CD14-positive monocyte (primary cell): ENCODE results near the gene CSH2. TPM values are rescaled to one million over a fixed set of nuclear protein-coding genes. Genes with fewer than 3 reads are reported as not detected.

Experiments
- DNase-seq, 3 donors: peaks; one replicate each; pipeline ENCODE4 v3.0.0-alpha.2; 2011 to 2022
- H2AFZ ChIP-seq: 2 replicates; pipeline ENCODE4 v1.6.0; 2012; ENCODE audit warnings: mild to moderate bottlenecking, low read depth, low read length, inconsistent platforms; ENCODE audit not compliant: insufficient read depth, poor library complexity, severe bottlenecking
- H3K27ac ChIP-seq, 2 donors: 1 replicate in 1 of 2; 2 replicates in 1 of 2; pipeline ENCODE4 v1.5.1; 2012 to 2013; ENCODE audit warnings: low read length in 2 of 2, control low read depth in 1 of 2, inconsistent platforms in 1 of 2, low read depth in 1 of 2, mild to moderate bottlenecking in 1 of 2
- H3K27me3 ChIP-seq, 2 donors: one replicate each; pipeline versions ENCODE4 v1.6.0 to v1.6.1; 2011 to 2013; ENCODE audit warnings: low read length in 2 of 2; ENCODE audit not compliant: control insufficient read depth in 2 of 2, insufficient read depth in 2 of 2
- H3K36me3 ChIP-seq, 2 donors: replicated peaks in 1 of 2; 1 replicate in 1 of 2; 2 replicates in 1 of 2; pipeline versions ENCODE4 v1.5.1 to v1.6.1; 2012 to 2013; ENCODE audit warnings: low read length in 2 of 2, control low read depth in 1 of 2, inconsistent platforms in 1 of 2, mild to moderate bottlenecking in 1 of 2; ENCODE audit not compliant: insufficient read depth in 2 of 2, control insufficient read depth in 1 of 2
- H3K4me1 ChIP-seq, 2 donors: 1 replicate in 1 of 2; 2 replicates in 1 of 2; pipeline versions ENCODE4 v1.5.1 to v1.6.1; 2012 to 2013; ENCODE audit warnings: low read length in 2 of 2, control low read depth in 1 of 2, inconsistent platforms in 1 of 2, mild to moderate bottlenecking in 1 of 2, moderate library complexity in 1 of 2; ENCODE audit not compliant: insufficient read depth in 2 of 2, control insufficient read depth in 1 of 2
- H3K4me2 ChIP-seq: replicated peaks from 2 replicates; pipeline ENCODE3; 2012; ENCODE audit warnings: low read length, moderate library complexity, mild to moderate bottlenecking; ENCODE audit not compliant: poor library complexity, severe bottlenecking; ENCODE audit errors: extremely low read depth
- H3K4me3 ChIP-seq, 3 experiments: fragments of 200-600 bp in 1 of 3; sonication (generic) in 1 of 3; replicated peaks in 1 of 3; 1 replicate in 2 of 3; 2 replicates in 1 of 3; pipeline ENCODE4 v1.5.1; 2011 to 2013; ENCODE audit warnings: low read length in 3 of 3, mild to moderate bottlenecking in 3 of 3, control low read depth in 2 of 3, low read depth in 2 of 3, inconsistent platforms in 1 of 3, moderate library complexity in 1 of 3
- H3K79me2 ChIP-seq: 2 replicates; pipeline ENCODE4 v1.6.0; 2012; ENCODE audit warnings: mild to moderate bottlenecking, control low read depth, inconsistent platforms, low read length, moderate library complexity; ENCODE audit not compliant: insufficient read depth
- H3K9ac ChIP-seq: 2 replicates; pipeline ENCODE4 v1.6.0; 2017; ENCODE audit warnings: low read length, mild to moderate bottlenecking; ENCODE audit not compliant: insufficient read depth, poor library complexity, severe bottlenecking
- H3K9me3 ChIP-seq, 2 donors: replicated peaks in 1 of 2; 1 replicate in 1 of 2; 2 replicates in 1 of 2; pipeline versions ENCODE4 v1.5.1 to v1.6.1; 2012 to 2013; ENCODE audit warnings: low read length in 2 of 2, control low read depth in 1 of 2; ENCODE audit not compliant: control insufficient read depth in 1 of 2, insufficient read depth in 1 of 2
- H4K20me1 ChIP-seq: 2 replicates; pipeline ENCODE4 v1.6.0; 2012; ENCODE audit warnings: mild to moderate bottlenecking, low read length, control low read depth, moderate library complexity; ENCODE audit not compliant: insufficient read depth
- H3K27ac Mint-ChIP-seq, 7 donors: one replicate each; pipeline ENCODE4 v1.8.0; 2020; ENCODE audit warnings: mild to moderate bottlenecking in 7 of 7, mixed read lengths in 7 of 7, moderate library complexity in 6 of 7, inconsistent platforms in 2 of 7
- H3K27me3 Mint-ChIP-seq, 3 donors: one replicate each; pipeline ENCODE4 v1.8.0; 2021 to 2022; ENCODE audit warnings: low read depth in 3 of 3, mild to moderate bottlenecking in 3 of 3, mixed read lengths in 3 of 3, moderate library complexity in 3 of 3, inconsistent platforms in 1 of 3
- H3K36me3 Mint-ChIP-seq, 2 donors: one replicate each; pipeline ENCODE4 v1.8.0; 2020; ENCODE audit warnings: mixed read lengths in 2 of 2, inconsistent platforms in 1 of 2, mild to moderate bottlenecking in 1 of 2
- H3K4me1 Mint-ChIP-seq: one replicate; pipeline ENCODE4 v1.8.0; 2020; ENCODE audit warnings: mild to moderate bottlenecking, mixed read lengths
- H3K4me3 Mint-ChIP-seq, 2 donors: one replicate each; pipeline ENCODE4 v1.8.0; 2020; ENCODE audit warnings: mild to moderate bottlenecking in 2 of 2, mixed read lengths in 2 of 2, moderate library complexity in 1 of 2
- H3K9me3 Mint-ChIP-seq, 7 donors: one replicate each; pipeline ENCODE4 v1.8.0; 2020 to 2022; ENCODE audit warnings: mixed read lengths in 7 of 7, mild to moderate bottlenecking in 6 of 7, moderate library complexity in 6 of 7, inconsistent platforms in 2 of 7
- CTCF ChIP-seq: fragments of 200-600 bp; IDR thresholded peaks from one replicate; pipeline ENCODE4 v1.8.0; 2022; ENCODE audit warnings: antibody characterized with exemption, mild to moderate bottlenecking
- WGBS: methylation state at CpG from one replicate; pipeline ENCODE4 v1.1.5; 2013; ENCODE audit warnings: missing lambda C conversion rate; ENCODE audit not compliant: insufficient coverage; 5-methylcytosine and 5-hydroxymethylcytosine counted together
- intact Hi-C, 2 donors: fragments of 100-400 bp; cut with micrococcal nuclease; formaldehyde crosslinking; loops; one replicate each; pipeline versions ENCODE4 v1.15.0 to v1.15.1; 2023
- polyA plus RNA-seq, 3 donors: library from polyadenylated mRNA; depleted of rRNA in 1 of 3; unstranded in 2 of 3; stranded (reverse) in 1 of 3; fragments of 300-500 nt in 2 of 3; fragments of >200 nt in 1 of 3; fragmentation: Illumina TruSeq in 2 of 3; gene quantifications; 1 replicate in 2 of 3; 2 replicates in 1 of 3; pipeline ENCODE4 v1.2.3, GENCODE V29; 2012 to 2021

Gene CSH2
- polyA plus RNA-seq, 3 donors = not detected

- H3K36me3 Mint-ChIP-seq = peaks cover 66 to 67% of the 10 kb centered on the region in 2 donors
- H3K4me3 Mint-ChIP-seq = peak overlapping the region; percentile 99 to 100
- peaks cover 0 to 2% (median 0%) of the 10 kb centered on the region in 3 donors for H3K27me3 Mint-ChIP-seq
- H3K9me3 Mint-ChIP-seq = no peaks in the 10 kb centered on the region
- H2AFZ ChIP-seq = peak overlapping the region; percentile 91
- H3K27ac ChIP-seq = peak overlapping the region; percentile 76 to 95
- peaks cover 18 to 22% of the 10 kb centered on the region in 2 donors for H3K4me1 ChIP-seq
- peaks cover 56% of the 10 kb centered on the region for H3K79me2 ChIP-seq
- no peaks in the 10 kb centered on the region for H3K27me3 ChIP-seq
- WGBS = 5% methylated on average over 8 of the region's 19 CpGs
- H3K4me3 ChIP-seq = peak overlapping the region; percentile 80 to 94 (median 84)
- peaks cover 61 to 71% of the 10 kb centered on the region in 2 donors for H3K36me3 ChIP-seq
- TF ChIP-seq CTCF = no peak
- peak overlapping the region; percentile 86 for H3K4me2 ChIP-seq
- peaks cover 43% of the 10 kb centered on the region for H4K20me1 ChIP-seq
- intact Hi-C loops = loop anchor here (2.0 to 5.0 kb wide), 3 partner anchors 13 to 131 kb away; partner anchors contain the start of gene SMARCD2 (in 1 of the 2)
- peak overlapping the region; percentile 79 for H3K9ac ChIP-seq
- peak overlapping the region; percentile 97 to 100 (median 100) for H3K27ac Mint-ChIP-seq
- peak in 1 of 3 donors; percentile 4 for DNase-seq
- H3K4me1 Mint-ChIP-seq = peaks cover 33% of the 10 kb centered on the region
- no peaks in the 10 kb centered on the region for H3K9me3 ChIP-seq
Measured at GRCh38 chr17:63827801-63828221, 45.7 kb downstream of the CSH2 start.

- H3K4me3 ChIP-seq = peak within 1 kb of the TSS; percentile 80 to 94 (median 84)
- no peaks in the 10 kb centered on the region for H3K9me3 Mint-ChIP-seq
- peaks cover 34% of the 10 kb centered on the region for H3K4me1 Mint-ChIP-seq
- H3K4me1 ChIP-seq = peaks cover 18 to 22% of the 10 kb centered on the region in 2 donors
- DNase-seq = peak; percentile 91 to 95 (median 93)
- peak within 1 kb of the TSS; percentile 76 to 95 for H3K27ac ChIP-seq
- peak within 1 kb of the TSS; percentile 91 for H2AFZ ChIP-seq
- H3K36me3 Mint-ChIP-seq = peaks cover 66 to 67% of the 10 kb centered on the region in 2 donors
- peak; percentile 27 for TF ChIP-seq CTCF
- H3K9ac ChIP-seq = peak within 1 kb of the TSS; percentile 79
- peaks cover 61 to 71% of the 10 kb centered on the region in 2 donors for H3K36me3 ChIP-seq
- no peaks in the 10 kb centered on the region for H3K9me3 ChIP-seq
- 0% methylated on average over 46 of the region's 58 CpGs for WGBS
- H3K79me2 ChIP-seq = peaks cover 56% of the 10 kb centered on the region
- peak within 1 kb of the TSS; percentile 99 to 100 for H3K4me3 Mint-ChIP-seq
- peak within 1 kb of the TSS; percentile 97 to 100 (median 100) for H3K27ac Mint-ChIP-seq
- intact Hi-C loops = loop anchor here (2.0 to 5.0 kb wide), 3 partner anchors 14 to 130 kb away; partner anchors contain the start of gene SMARCD2 (in 1 of the 2)
- H3K4me2 ChIP-seq = peak within 1 kb of the TSS; percentile 86
- H4K20me1 ChIP-seq = peaks cover 44% of the 10 kb centered on the region
- no peaks in the 10 kb centered on the region for H3K27me3 ChIP-seq
- H3K27me3 Mint-ChIP-seq = peaks cover 0 to 2% (median 0%) of the 10 kb centered on the region in 3 donors
Measured at GRCh38 chr17:63827002-63827800, 46.3 kb downstream of the CSH2 start, which contains the start of the genes FTSJ3 and PSMC5. TSS of gene FTSJ3 (minus strand) at chr17:63827663. CDS start at chr17:63826902, 761 bp downstream. TSS of gene PSMC5 (plus strand) at chr17:63827431. CDS start at chr17:63827491, 60 bp downstream.
